PC-3 (cell line): Measurements from ENCODE around the gene ARHGEF25. TPM values are rescaled to one million over a fixed set of nuclear protein-coding genes. Genes with fewer than 3 reads are reported as not detected.

Source experiments
- ATAC-seq: fragments of 200-7000 bp; cut with Tn5 transposase; 2 replicates; pipeline ENCODE4 v1.9.1; 2020; ENCODE audit warnings: mild to moderate bottlenecking, moderate library complexity
- BruUV-seq: library from RNA; stranded (reverse); fragments of 400-500 nt; replicated peaks from 2 replicates; lab custom pipeline; 2021; lab: Mats Ljungman, UMichigan
- CTCF ChIA-PET: fragments of 300-600 bp; sonication (Branson Sonifier 250); formaldehyde crosslinking; loops from one replicate; lab custom pipeline; 2022; ENCODE audit warnings: antibody characterized with exemption; lab: Charles Lee
- POLR2A ChIA-PET: fragments of 300-600 bp; sonication (Branson Sonifier 250); formaldehyde crosslinking; loops from one replicate; lab custom pipeline; 2022; ENCODE audit warnings: antibody characterized with exemption; ENCODE audit not compliant: unreplicated experiment; lab: Charles Lee
- DNase-seq: peaks from one replicate; pipeline ENCODE4 v3.0.0-alpha.2; 2015
- H2AFZ ChIP-seq: fragments of 300-600 bp; sonication (generic); 2 replicates; pipeline ENCODE4 v1.6.0; 2016; ENCODE audit warnings: antibody characterized with exemption, low read length
- H3F3A ChIP-seq: fragments of 300-600 bp; sonication (generic); one replicate; pipeline ENCODE4 v1.6.0; 2017; ENCODE audit warnings: antibody characterized with exemption, low read length, control low read depth, mild to moderate bottlenecking; ENCODE audit not compliant: unreplicated experiment
- H3K27ac ChIP-seq: fragments of 300-600 bp; sonication (generic); 2 replicates; pipeline ENCODE4 v1.5.1; 2016; ENCODE audit warnings: mild to moderate bottlenecking, low read length
- H3K27me3 ChIP-seq: fragments of 300-600 bp; sonication (generic); 2 replicates; pipeline ENCODE4 v1.6.1; 2016; ENCODE audit warnings: low read length, mixed read lengths
- H3K36me3 ChIP-seq: fragments of 300-600 bp; sonication (generic); 2 replicates; pipeline ENCODE4 v1.6.1; 2016; ENCODE audit warnings: low read depth, mixed run types, low read length, mixed read lengths
- H3K4me1 ChIP-seq: fragments of 300-600 bp; sonication (generic); 2 replicates; pipeline ENCODE4 v1.5.1; 2016; ENCODE audit warnings: low read length; ENCODE audit not compliant: insufficient read depth
- H3K4me2 ChIP-seq: fragments of 300-600 bp; sonication (generic); 2 replicates; pipeline ENCODE4 v1.6.0; 2016; ENCODE audit warnings: low read length
- H3K4me3 ChIP-seq: fragments of 300-600 bp; sonication (generic); 2 replicates; pipeline ENCODE4 v1.5.1; 2016; ENCODE audit warnings: mild to moderate bottlenecking, low read length, mixed read lengths
- H3K79me2 ChIP-seq: fragments of 300-600 bp; sonication (generic); 2 replicates; pipeline ENCODE4 v1.6.1; 2017; ENCODE audit warnings: low read length, mixed read lengths
- H3K9ac ChIP-seq: fragments of 300-600 bp; sonication (generic); 2 replicates; pipeline ENCODE4 v1.6.0; 2016; ENCODE audit warnings: mild to moderate bottlenecking, low read length
- H3K9me2 ChIP-seq: fragments of 300-600 bp; sonication (generic); replicated peaks from 2 replicates; pipeline ENCODE4 v1.6.1; 2016; ENCODE audit warnings: mixed run types, low read length, mixed read lengths
- H3K9me3 ChIP-seq: fragments of 300-600 bp; sonication (generic); 2 replicates; pipeline ENCODE4 v1.6.1; 2016; ENCODE audit warnings: low read length, mixed read lengths
- H4K20me1 ChIP-seq: fragments of 300-600 bp; sonication (generic); 2 replicates; pipeline ENCODE4 v1.6.1; 2016; ENCODE audit warnings: low read length, mixed read lengths
- CTCF ChIP-seq: fragments of 300-600 bp; sonication (generic); conservative IDR thresholded peaks from 2 replicates; pipeline ENCODE4 v1.5.1; 2017; ENCODE audit warnings: antibody characterized with exemption, low read depth, mild to moderate bottlenecking, low read length
- EZH2 ChIP-seq: fragments of 300-600 bp; sonication (generic); IDR thresholded peaks from one replicate; pipeline ENCODE4 v1.6.1; 2017; ENCODE audit warnings: antibody characterized with exemption, mild to moderate bottlenecking, low read length; ENCODE audit not compliant: unreplicated experiment
- EZH2phosphoT487 ChIP-seq: fragments of 300-600 bp; sonication (generic); IDR thresholded peaks from 2 replicates; pipeline ENCODE4 v1.6.1; 2018; ENCODE audit warnings: mild to moderate bottlenecking, antibody characterized with exemption, low read length, borderline replicate concordance
- intact Hi-C: fragments of 100-400 bp; cut with micrococcal nuclease; formaldehyde crosslinking; loops from 2 replicates; pipeline ENCODE4 v1.9.0; 2023
- total RNA-seq: library from RNA; depleted of rRNA; stranded (reverse); fragments of >200 nt; gene quantifications from 2 replicates; pipeline ENCODE4 v1.2.3, GENCODE V29; 2014

Gene ARHGEF25
- total RNA-seq, 1 experiment from 2014 or later = 10.0 TPM

DNA sequence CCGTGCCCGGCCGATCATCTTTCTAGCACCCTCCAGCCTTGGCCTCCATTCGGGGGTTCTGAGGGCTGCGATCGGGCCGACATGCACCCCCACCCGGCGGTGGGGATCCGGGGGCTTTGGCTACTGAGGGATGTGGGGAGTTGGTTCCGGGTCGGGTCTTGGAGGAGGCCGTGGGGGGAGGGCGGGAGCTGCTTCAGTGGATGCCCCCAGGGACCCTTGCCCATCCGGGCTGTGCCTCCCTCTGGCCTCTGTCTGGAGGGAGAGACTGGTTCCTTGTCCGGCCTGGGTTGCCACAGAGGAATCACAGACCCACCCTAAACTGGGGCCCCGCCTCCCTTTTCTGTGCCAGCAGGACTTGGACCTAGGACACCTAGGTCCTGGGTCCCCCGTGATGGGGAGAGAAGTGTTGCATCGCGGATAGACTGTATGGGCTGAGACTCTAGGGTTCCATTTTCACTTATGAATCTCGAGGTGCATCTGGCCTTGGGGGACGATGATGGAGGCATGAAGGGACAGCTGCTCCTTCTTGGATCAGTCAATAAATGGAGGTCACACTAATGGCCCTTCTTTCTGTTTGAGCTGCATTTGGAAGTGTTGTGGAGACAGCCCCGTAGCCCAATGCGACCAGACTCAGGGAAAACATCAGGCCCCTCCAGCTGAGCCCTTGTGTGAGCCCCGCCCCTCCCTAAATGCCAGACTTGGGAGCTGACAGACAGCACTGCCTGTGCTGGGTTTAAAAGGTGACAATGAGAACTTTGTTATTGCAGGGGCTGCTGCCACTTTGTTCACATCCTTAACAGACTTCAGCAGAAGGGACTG is 6.0 kb upstream of the ARHGEF25 start:
- peak overlapping the region; percentile 81 for H2AFZ ChIP-seq
- ATAC-seq = peak; percentile 53
- intact Hi-C loops = no loop called here
- no peaks in the 10 kb centered on the region for H4K20me1 ChIP-seq
- H3K79me2 ChIP-seq = no peaks in the 10 kb centered on the region
- H3K9me2 ChIP-seq = no peaks in the 10 kb centered on the region
- TF ChIP-seq EZH2phosphoT487 (no peak), EZH2 (no peak), CTCF (no peak)
- peaks cover 9% of the 10 kb centered on the region; the same call in 1 of the 2 replicates for H3K36me3 ChIP-seq
- H3K9ac ChIP-seq = peak overlapping the region; percentile 74
- ChIA-PET CTCF (no interaction called here), POLR2A (interaction anchor here (0.6 kb wide), 1 partner anchor 96 kb away, joined by 3 read pairs; no protein-coding TSS in a partner anchor)
- no peaks in the 10 kb centered on the region for H3F3A ChIP-seq
- TSS peak; percentile 51 for BruUV-seq
- H3K27me3 ChIP-seq = no peaks in the 10 kb centered on the region
- peak overlapping the region; percentile 81 for H3K4me3 ChIP-seq
- no peak overlapping the region for H3K27ac ChIP-seq
- peaks cover 16% of the 10 kb centered on the region for H3K4me1 ChIP-seq
- no peaks in the 10 kb centered on the region for H3K9me3 ChIP-seq
- DNase-seq = peak; percentile 20
- H3K4me2 ChIP-seq = peak overlapping the region; percentile 81

DNA sequence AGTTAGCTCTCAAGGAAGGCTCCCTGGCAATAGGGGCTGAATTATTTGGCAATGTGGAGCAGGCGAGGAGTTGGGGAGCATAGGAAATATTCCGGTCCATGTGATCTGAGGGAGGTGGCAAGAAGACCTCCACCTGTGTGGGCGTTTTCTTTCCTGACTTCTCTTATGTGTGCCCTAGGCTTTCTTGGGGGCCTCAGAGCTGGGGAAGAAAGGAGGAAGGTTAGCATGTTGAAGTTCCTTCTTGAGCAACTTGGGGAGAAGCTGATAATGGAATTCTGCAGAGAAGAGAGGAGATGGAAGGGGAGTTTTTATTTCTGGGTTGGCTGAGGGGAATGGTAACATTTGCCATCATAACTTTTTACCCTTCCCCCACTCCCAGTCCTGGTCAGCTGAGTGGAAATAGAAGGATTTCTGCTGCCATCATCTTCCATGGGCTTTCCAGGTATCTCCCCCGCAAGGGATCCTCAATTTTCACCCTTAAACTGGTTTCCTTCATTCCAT is 5.4 kb upstream of the ARHGEF25 start:
- Histone ChIP-seq H3K27me3 (no peaks in the 10 kb centered on the region), H3K4me3 (no peak overlapping the region), H3K9me2 (no peaks in the 10 kb centered on the region), H3K9me3 (no peaks in the 10 kb centered on the region), H3K36me3 (peaks cover 5% of the 10 kb centered on the region; the same call in 1 of the 2 replicates), H2AFZ (no peak overlapping the region), H3K4me2 (peak overlapping the region; percentile 81), H3K9ac (no peak overlapping the region), H3F3A (no peaks in the 10 kb centered on the region), H4K20me1 (no peaks in the 10 kb centered on the region), H3K79me2 (no peaks in the 10 kb centered on the region), H3K27ac (no peak overlapping the region), H3K4me1 (peaks cover 18% of the 10 kb centered on the region)
- DNase-seq = no peak
- BruUV-seq = no TSS peak
- ChIA-PET POLR2A (no interaction called here), CTCF (no interaction called here)
- TF ChIP-seq EZH2 = no peak
- TF ChIP-seq EZH2phosphoT487 = no peak
- no peak for TF ChIP-seq CTCF
- intact Hi-C loops = no loop called here
- no peak for ATAC-seq

- Histone ChIP-seq H3K27ac (no peak overlapping the region), H3K4me1 (peaks cover 20% of the 10 kb centered on the region), H3K9me3 (no peaks in the 10 kb centered on the region), H3K36me3 (peaks cover 5% of the 10 kb centered on the region; the same call in 1 of the 2 replicates), H3K9ac (no peak overlapping the region), H3K9me2 (no peaks in the 10 kb centered on the region), H3K4me3 (no peak overlapping the region), H3K4me2 (no peak overlapping the region), H3F3A (no peaks in the 10 kb centered on the region), H3K27me3 (no peaks in the 10 kb centered on the region), H3K79me2 (no peaks in the 10 kb centered on the region), H4K20me1 (no peaks in the 10 kb centered on the region), H2AFZ (no peak overlapping the region)
- intact Hi-C loops = no loop called here
- ATAC-seq = no peak
- ChIA-PET CTCF (no interaction called here), POLR2A (no interaction called here)
- TF ChIP-seq EZH2 (no peak), CTCF (no peak), EZH2phosphoT487 (no peak)
- no TSS peak for BruUV-seq
- DNase-seq = no peak
Observed at GRCh38 chr12:57606399-57606798, 4.8 kb upstream of the ARHGEF25 start.
